ENCODE results near the gene SNX8. TPM values are rescaled to one million over a fixed set of nuclear protein-coding genes. Genes with fewer than 3 reads are reported as not detected.

The SNX8 gene
- total and polyA plus RNA-seq, 4 experiments from 2014 or later, result 6.6 to 9.9 (median 7.2) TPM

DNA sequence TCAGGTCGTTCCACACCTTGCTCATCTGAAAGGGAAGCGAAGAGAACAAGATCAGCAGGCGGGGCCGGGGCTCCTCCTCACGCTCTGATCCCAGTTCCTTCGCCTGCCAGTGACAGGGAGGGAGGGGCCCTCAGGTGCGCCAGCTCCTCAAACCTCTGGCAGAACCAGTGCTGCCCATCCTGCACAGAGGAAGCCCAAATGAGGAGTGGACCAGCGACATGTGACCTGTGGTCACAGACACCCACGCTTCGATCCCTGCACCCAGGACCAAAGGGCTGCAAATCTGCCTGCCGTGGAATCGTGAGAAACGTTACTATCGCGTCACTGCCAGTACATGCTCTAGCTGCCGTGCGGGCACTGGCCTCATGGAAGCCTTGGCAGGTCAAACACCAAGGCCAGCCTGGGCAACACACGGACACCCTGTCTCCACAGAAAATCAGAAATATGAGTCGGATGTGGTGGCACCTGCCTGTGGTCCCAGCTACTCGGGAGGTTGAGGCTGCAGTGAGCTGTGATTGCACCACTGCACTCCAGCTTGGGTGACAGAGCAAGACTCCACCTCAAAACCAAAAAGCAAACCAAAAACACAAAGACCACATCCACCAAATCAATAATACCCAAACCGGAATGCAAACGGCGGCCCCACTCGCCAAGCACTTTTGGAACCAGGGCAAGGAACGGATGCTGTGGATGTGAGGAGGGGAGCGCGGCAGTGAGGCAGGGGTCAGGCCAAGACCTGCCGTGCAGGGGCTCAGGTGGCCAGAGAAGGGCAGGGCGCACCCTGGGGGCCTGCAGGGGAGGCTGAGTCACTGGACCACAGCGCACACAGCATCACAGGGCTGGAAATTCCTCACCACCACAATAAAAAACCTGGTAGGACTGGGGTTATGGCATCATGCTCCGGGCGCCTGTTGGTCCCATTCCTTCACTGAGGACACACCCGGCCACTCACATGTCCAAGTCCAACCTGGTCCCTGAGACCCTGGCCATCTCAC is 58.8 kb downstream of the SNX8 start:
- no peak for DNase-seq
- ChIA-PET POLR2A (ENCODE audit: partially characterized antibody) (interaction anchor here (1.6 kb wide), 1 partner anchor 315 kb away, joined by 3 read pairs; no protein-coding TSS in a partner anchor), CTCF (ENCODE audit: partially characterized antibody) (interaction anchor here (0.6 kb wide), 1 partner anchor 699 kb away, joined by 3 read pairs; no protein-coding TSS in a partner anchor)
- H3K27me3 ChIP-seq (ENCODE audit: insufficient read depth, low read length), result no peaks in the 10 kb centered on the region
- H3K27ac Mint-ChIP-seq, result no peak overlapping the region
- intact Hi-C loops (cut with micrococcal nuclease), result no loop called here
- H3K9me3 Mint-ChIP-seq, result no peaks in the 10 kb centered on the region
- H3K27me3 Mint-ChIP-seq, result no peaks in the 10 kb centered on the region
- no peaks in the 10 kb centered on the region for H3K36me3 ChIP-seq (ENCODE audit: insufficient read depth, low read length)
- peaks cover 0 to 8% (median 1%) of the 10 kb centered on the region in 4 donors for H3K4me1 Mint-ChIP-seq
- no peaks in the 10 kb centered on the region for H3K4me1 ChIP-seq (ENCODE audit: insufficient read depth, low read length)
- H3K36me3 Mint-ChIP-seq, result peaks cover 0 to 10% of the 10 kb centered on the region in 2 donors
- H3K27ac ChIP-seq (ENCODE audit: low read depth, low read length), result no peak overlapping the region
- H3K4me3 Mint-ChIP-seq, result no peak overlapping the region
- H3K4me3 ChIP-seq (ENCODE audit: low read length in 2 of 2), result no peak overlapping the region
- no peaks in the 10 kb centered on the region for H3K9me3 ChIP-seq (ENCODE audit: control insufficient read depth in 1 of 2, low read length in 2 of 2)

DNA sequence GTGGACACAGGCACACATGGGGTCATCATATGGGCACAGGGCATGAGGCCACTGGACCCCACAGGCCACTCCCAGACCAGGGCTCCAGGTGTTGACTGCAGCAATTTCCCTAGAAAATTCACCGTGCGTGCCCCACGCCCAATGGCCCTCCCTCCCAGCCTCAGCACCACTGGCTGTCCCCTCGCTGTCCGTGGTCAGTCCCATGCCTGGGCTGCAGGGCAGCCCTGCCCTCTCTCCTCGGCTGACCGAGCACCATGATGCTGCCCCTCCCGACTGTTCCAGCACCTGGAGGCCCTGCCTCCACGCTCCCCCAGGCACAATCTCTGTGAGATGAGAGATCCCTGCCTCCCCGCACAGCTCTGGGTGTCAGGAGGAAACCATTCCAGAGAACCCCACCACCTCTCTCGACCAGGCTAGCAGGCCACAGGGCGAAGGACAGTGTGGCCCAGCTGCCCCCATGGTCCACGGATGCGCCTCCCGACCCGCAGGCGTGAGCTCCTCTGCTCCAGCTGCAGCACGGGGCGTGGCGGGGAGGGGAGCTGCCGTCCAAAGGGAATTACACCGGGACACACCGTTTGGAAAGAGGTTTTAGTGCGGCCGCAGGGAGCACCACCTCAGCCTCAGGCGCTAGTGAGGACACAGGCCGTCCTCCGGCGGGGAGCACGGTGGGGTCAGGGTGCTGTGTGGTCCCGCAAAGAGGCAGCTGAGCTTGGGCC is 59.7 kb downstream of the SNX8 start:
- DNase-seq, result no peak
- ChIA-PET POLR2A (ENCODE audit: partially characterized antibody) (interaction anchor here (1.6 kb wide), 1 partner anchor 314 kb away, joined by 3 read pairs; no protein-coding TSS in a partner anchor), CTCF (ENCODE audit: partially characterized antibody) (interaction anchor here (0.6 kb wide), 1 partner anchor 698 kb away, joined by 3 read pairs; no protein-coding TSS in a partner anchor)
- no peak overlapping the region for H3K4me3 ChIP-seq (ENCODE audit: low read length in 2 of 2)
- Mint-ChIP-seq H3K4me1 (peaks cover 0 to 9% (median 3%) of the 10 kb centered on the region in 4 donors), H3K27ac (no peak overlapping the region), H3K4me3 (no peak overlapping the region), H3K9me3 (no peaks in the 10 kb centered on the region), H3K27me3 (no peaks in the 10 kb centered on the region), H3K36me3 (peaks cover 0 to 10% of the 10 kb centered on the region in 2 donors)
- H3K4me1 ChIP-seq (ENCODE audit: insufficient read depth, low read length), result no peaks in the 10 kb centered on the region
- H3K36me3 ChIP-seq (ENCODE audit: insufficient read depth, low read length), result no peaks in the 10 kb centered on the region
- no peaks in the 10 kb centered on the region for H3K9me3 ChIP-seq (ENCODE audit: control insufficient read depth in 1 of 2, low read length in 2 of 2)
- no peak overlapping the region for H3K27ac ChIP-seq (ENCODE audit: low read depth, low read length)
- intact Hi-C loops (cut with micrococcal nuclease), result no loop called here
- H3K27me3 ChIP-seq (ENCODE audit: insufficient read depth, low read length), result no peaks in the 10 kb centered on the region

DNA sequence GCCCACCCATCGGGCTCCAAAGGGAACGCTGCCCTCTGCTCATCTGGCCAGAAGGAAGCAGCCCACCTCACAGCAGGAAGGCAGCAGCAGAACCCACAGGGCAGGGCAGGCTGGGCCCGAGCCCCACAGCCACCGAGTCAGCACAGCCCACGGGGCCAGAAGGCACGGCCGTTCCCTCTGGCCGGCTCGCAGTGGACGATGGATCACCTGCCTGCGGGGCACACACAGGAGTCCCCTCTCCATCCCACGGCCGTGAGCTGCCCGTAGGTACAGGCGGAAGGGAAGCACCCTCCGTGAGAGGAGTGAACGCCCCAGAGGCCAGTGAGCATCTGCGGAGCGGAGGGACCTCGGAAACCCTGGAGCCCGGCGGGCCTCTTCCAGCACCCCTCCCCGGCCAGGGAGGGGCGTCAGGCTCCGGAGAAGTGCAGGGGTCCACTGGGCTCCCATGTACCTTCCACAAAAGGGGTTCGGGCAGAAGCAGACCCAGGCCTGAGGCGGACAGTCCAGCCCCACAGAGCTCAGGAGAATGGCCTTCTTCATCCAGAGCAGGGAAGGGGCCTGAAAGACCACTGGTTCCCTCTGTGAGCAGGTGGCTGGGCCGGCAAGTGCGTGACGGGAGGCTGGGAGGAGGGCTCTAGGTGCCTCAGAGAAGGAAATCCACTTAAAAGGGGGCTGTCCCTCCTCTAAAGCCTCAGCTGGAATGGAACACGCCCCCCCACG is 60.6 kb downstream of the SNX8 start:
- ChIA-PET CTCF (ENCODE audit: partially characterized antibody) (no interaction called here), POLR2A (ENCODE audit: partially characterized antibody) (interaction anchor here (1.6 kb wide), 1 partner anchor 313 kb away, joined by 3 read pairs; no protein-coding TSS in a partner anchor)
- Histone ChIP-seq H3K27me3 (ENCODE audit: insufficient read depth, low read length) (no peaks in the 10 kb centered on the region), H3K9me3 (ENCODE audit: control insufficient read depth in 1 of 2, low read length in 2 of 2) (no peaks in the 10 kb centered on the region), H3K36me3 (ENCODE audit: insufficient read depth, low read length) (no peaks in the 10 kb centered on the region), H3K4me3 (ENCODE audit: low read length in 2 of 2) (no peak overlapping the region), H3K4me1 (ENCODE audit: insufficient read depth, low read length) (peaks cover 8% of the 10 kb centered on the region), H3K27ac (ENCODE audit: low read depth, low read length) (no peak overlapping the region)
- no peak overlapping the region for H3K4me3 Mint-ChIP-seq
- intact Hi-C loops (cut with micrococcal nuclease), result no loop called here
- peaks cover 7 to 17% (median 10%) of the 10 kb centered on the region in 4 donors for H3K4me1 Mint-ChIP-seq
- DNase-seq, result no peak
- no peaks in the 10 kb centered on the region for H3K27me3 Mint-ChIP-seq
- no peaks in the 10 kb centered on the region for H3K9me3 Mint-ChIP-seq
- H3K27ac Mint-ChIP-seq, result no peak overlapping the region
- H3K36me3 Mint-ChIP-seq, result peaks cover 3 to 14% of the 10 kb centered on the region in 2 donors

DNA sequence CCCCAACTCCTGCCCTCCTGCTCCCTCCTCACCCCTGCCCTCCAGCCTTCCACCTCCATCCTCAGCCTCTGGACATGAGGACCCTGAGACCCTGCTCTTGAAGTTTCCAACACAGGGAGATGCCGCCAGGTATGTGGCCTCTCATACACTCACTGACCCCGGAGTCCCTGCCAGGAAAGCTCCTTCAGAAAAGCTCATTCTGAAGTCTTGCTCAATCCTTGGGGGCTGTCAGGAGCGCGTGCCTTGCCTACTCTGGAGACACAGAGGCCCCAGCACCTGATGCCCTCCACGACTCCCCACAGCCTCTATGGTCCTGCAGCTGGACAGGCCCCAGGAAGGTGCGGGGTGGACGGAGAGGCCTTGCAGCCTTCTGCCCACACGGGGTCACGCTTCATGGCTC is 61.2 kb downstream of the SNX8 start:
- Histone ChIP-seq H3K9me3 (ENCODE audit: control insufficient read depth in 1 of 2, low read length in 2 of 2) (no peaks in the 10 kb centered on the region), H3K4me1 (ENCODE audit: insufficient read depth, low read length) (peaks cover 8% of the 10 kb centered on the region), H3K27me3 (ENCODE audit: insufficient read depth, low read length) (no peaks in the 10 kb centered on the region), H3K4me3 (ENCODE audit: low read length in 2 of 2) (no peak overlapping the region), H3K27ac (ENCODE audit: low read depth, low read length) (no peak overlapping the region), H3K36me3 (ENCODE audit: insufficient read depth, low read length) (no peaks in the 10 kb centered on the region)
- ChIA-PET POLR2A (ENCODE audit: partially characterized antibody) (no interaction called here), CTCF (ENCODE audit: partially characterized antibody) (no interaction called here)
- Mint-ChIP-seq H3K27ac (peak overlapping the region in 1 of 7 donors; percentile 50), H3K36me3 (peaks cover 3 to 15% of the 10 kb centered on the region in 2 donors), H3K27me3 (no peaks in the 10 kb centered on the region), H3K9me3 (no peaks in the 10 kb centered on the region), H3K4me3 (no peak overlapping the region), H3K4me1 (peaks cover 7 to 22% (median 12%) of the 10 kb centered on the region in 4 donors)
- intact Hi-C loops (cut with micrococcal nuclease), result no loop called here
- DNase-seq, result no peak

DNA sequence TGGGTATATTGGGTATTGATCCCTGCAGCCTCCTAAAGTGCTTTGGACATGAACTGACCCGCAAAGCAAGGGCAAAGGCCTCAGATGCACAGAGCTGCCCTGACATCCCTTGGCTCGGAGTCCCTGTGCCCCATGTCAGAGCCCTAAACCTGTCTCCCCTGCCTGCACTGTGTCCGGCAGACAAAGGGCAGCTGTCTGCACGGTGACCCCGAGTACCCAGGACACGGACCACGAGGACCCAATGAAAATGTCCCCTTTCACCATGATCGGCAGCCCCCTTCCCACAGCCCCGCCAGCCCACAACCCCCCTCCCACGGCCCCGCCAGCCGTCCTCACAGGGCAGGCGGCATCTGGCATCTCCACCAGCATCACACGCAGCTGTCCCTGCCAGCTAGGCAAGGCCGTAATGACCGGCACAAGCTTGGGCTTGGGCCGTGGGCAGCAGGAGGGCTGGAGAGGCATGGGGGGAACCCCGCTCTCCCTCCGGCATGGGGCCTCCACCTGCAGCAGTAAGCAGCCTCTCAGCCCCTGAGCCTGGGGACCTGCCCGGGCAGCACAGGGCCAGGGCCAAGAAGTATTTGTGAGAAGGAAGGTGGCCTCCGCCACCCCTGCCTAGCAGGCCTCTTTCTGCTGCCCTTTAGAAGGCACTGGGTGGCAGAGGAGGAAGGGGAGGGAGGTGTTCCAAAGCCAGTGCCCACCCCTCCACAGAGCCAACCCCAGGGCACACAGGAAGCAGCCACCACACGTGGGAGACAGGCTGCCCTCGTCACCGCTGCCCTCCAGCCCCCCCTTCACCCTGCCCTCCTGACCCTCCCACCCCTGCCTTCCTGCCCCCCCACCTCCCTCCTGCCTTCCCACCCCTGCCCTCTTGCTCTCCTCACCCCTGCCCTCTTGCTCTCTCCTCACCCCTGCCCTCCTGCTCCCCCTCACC is 62.1 kb downstream of the SNX8 start:
- no peak for DNase-seq
- H3K27ac ChIP-seq (ENCODE audit: low read depth, low read length), result no peak overlapping the region
- ChIA-PET CTCF (ENCODE audit: partially characterized antibody) (no interaction called here), POLR2A (ENCODE audit: partially characterized antibody) (no interaction called here)
- peaks cover 3 to 12% of the 10 kb centered on the region in 2 donors for H3K36me3 Mint-ChIP-seq
- H3K9me3 Mint-ChIP-seq, result no peaks in the 10 kb centered on the region
- peaks cover 7 to 28% (median 14%) of the 10 kb centered on the region in 4 donors for H3K4me1 Mint-ChIP-seq
- no peaks in the 10 kb centered on the region for H3K27me3 ChIP-seq (ENCODE audit: insufficient read depth, low read length)
- peak overlapping the region in 3 of 7 donors; percentile 19 to 46 (median 32) for H3K27ac Mint-ChIP-seq
- peaks cover 8% of the 10 kb centered on the region for H3K4me1 ChIP-seq (ENCODE audit: insufficient read depth, low read length)
- no peaks in the 10 kb centered on the region for H3K9me3 ChIP-seq (ENCODE audit: control insufficient read depth in 1 of 2, low read length in 2 of 2)
- no peaks in the 10 kb centered on the region for H3K36me3 ChIP-seq (ENCODE audit: insufficient read depth, low read length)
- no peak overlapping the region for H3K4me3 Mint-ChIP-seq
- H3K27me3 Mint-ChIP-seq, result no peaks in the 10 kb centered on the region
- intact Hi-C loops (cut with micrococcal nuclease), result no loop called here
- H3K4me3 ChIP-seq (ENCODE audit: low read length in 2 of 2), result no peak overlapping the region

DNA sequence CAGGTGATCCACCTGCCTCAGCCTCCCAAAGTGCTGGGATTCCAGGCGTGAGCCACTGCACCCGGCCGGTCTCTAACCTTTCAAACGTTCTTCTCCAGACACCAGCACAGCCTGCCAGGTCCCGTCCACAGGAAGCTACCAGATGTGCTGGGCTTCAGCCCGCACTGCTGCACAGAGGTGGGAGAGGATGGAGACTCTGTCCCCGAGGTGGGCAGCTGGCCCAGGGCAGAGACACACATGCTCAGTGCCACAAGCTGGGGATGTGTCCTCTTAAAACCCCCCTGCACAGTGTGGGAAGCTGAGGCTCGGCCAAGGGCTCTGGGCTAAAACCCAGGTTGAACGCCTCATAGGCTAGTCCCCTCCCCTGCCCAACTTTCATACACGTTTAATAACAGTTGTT is 62.9 kb downstream of the SNX8 start:
- no peak for DNase-seq
- ChIA-PET POLR2A (ENCODE audit: partially characterized antibody) (no interaction called here), CTCF (ENCODE audit: partially characterized antibody) (interaction anchor here (0.8 kb wide), 1 partner anchor 10 kb away, joined by 3 read pairs; the partner anchor contains the start of genes MRM2 and NUDT1)
- Histone ChIP-seq H3K4me3 (ENCODE audit: low read length in 2 of 2) (no peak overlapping the region), H3K36me3 (ENCODE audit: insufficient read depth, low read length) (no peaks in the 10 kb centered on the region), H3K27me3 (ENCODE audit: insufficient read depth, low read length) (no peaks in the 10 kb centered on the region), H3K4me1 (ENCODE audit: insufficient read depth, low read length) (peaks cover 8% of the 10 kb centered on the region), H3K27ac (ENCODE audit: low read depth, low read length) (no peak overlapping the region), H3K9me3 (ENCODE audit: control insufficient read depth in 1 of 2, low read length in 2 of 2) (no peaks in the 10 kb centered on the region)
- peak overlapping the region in 1 of 7 donors; percentile 24 for H3K27ac Mint-ChIP-seq
- no peak overlapping the region for H3K4me3 Mint-ChIP-seq
- peaks cover 3 to 9% of the 10 kb centered on the region in 2 donors for H3K36me3 Mint-ChIP-seq
- H3K4me1 Mint-ChIP-seq, result peaks cover 7 to 28% (median 14%) of the 10 kb centered on the region in 4 donors
- no peaks in the 10 kb centered on the region for H3K9me3 Mint-ChIP-seq
- intact Hi-C loops (cut with micrococcal nuclease), result no loop called here
- H3K27me3 Mint-ChIP-seq, result no peaks in the 10 kb centered on the region

Measured in CD4-positive, alpha-beta memory T cell (primary cell).